ENCODE measurements around the gene LRSAM1.

The LRSAM1 gene

GRCh38 chr9:127428348-127428747 lies 23.0 kb upstream of the LRSAM1 start:
- no peak for DNase-seq

GRCh38 chr9:127430415-127430814 lies 20.9 kb upstream of the LRSAM1 start:
- DNase-seq: no peak

- no peak for DNase-seq
These were observed 13.6 kb upstream of the LRSAM1 start for GRCh38 chr9:127437497-127438264.

GRCh38 chr9:127438394-127438793 lies 12.9 kb upstream of the LRSAM1 start:
- DNase-seq: no peak

- DNase-seq: no peak
These were observed 6.9 kb upstream of the LRSAM1 start for GRCh38 chr9:127444283-127444920.

GRCh38 chr9:127444921-127445850 lies 6.1 kb upstream of the LRSAM1 start:
- DNase-seq: no peak

GRCh38 chr9:127445851-127446712 lies 5.2 kb upstream of the LRSAM1 start:
- no peak for DNase-seq

- no peak for DNase-seq
These were observed 4.4 kb upstream of the LRSAM1 start for GRCh38 chr9:127446713-127447415.

GRCh38 chr9:127447416-127448111 lies 3.7 kb upstream of the LRSAM1 start:
- no peak for DNase-seq

- DNase-seq: no peak
These were observed 3.1 kb upstream of the LRSAM1 start for GRCh38 chr9:127448112-127448805.

GRCh38 chr9:127449332-127449966 lies 1.9 kb upstream of the LRSAM1 start:
- no peak for DNase-seq

GRCh38 chr9:127450243-127450760 lies 1.0 kb upstream of the LRSAM1 start:
- peak in 2 of 6 experiments; percentile 26 to 49 for DNase-seq

- peak in 1 of 6 experiments; percentile 75 for DNase-seq
These were observed 223 bp downstream of the LRSAM1 start for GRCh38 chr9:127451608-127451857.

GRCh38 chr9:127451858-127452656 lies 747 bp downstream of the LRSAM1 start:
- DNase-seq: peak in 5 of 6 experiments; percentile 9 to 35 (median 19)

GRCh38 chr9:127452691-127453090 lies 1.4 kb downstream of the LRSAM1 start:
- no peak for DNase-seq

- DNase-seq: peak in 3 of 6 experiments; percentile 5 to 16 (median 13)
These were observed 4.1 kb downstream of the LRSAM1 start for GRCh38 chr9:127455324-127455992.

GRCh38 chr9:127457191-127457878 lies 6.0 kb downstream of the LRSAM1 start:
- no peak for DNase-seq

- no peak for DNase-seq
These were observed 7.6 kb downstream of the LRSAM1 start for GRCh38 chr9:127458921-127459320.
